GM18867 (cell line): ENCODE results near the gene CES1.
"Not testable (repeated sequence)": the region's sequence is repeated elsewhere in the genome, so short reads cannot be mapped to it uniquely, and the experiment has no call there.

Experiments
- ATAC-seq: cut with Tn5 transposase; IDR thresholded peaks from one replicate; pipeline ENCODE4 v1.9.1; 2021; ENCODE audit warnings: mild to moderate bottlenecking, moderate library complexity; ENCODE audit not compliant: unreplicated experiment

CES1 gene

GRCh38 chr16:55792934-55793374, 39.9 kb downstream of the CES1 start:
- ATAC-seq: not testable (repeated sequence)

DNA sequence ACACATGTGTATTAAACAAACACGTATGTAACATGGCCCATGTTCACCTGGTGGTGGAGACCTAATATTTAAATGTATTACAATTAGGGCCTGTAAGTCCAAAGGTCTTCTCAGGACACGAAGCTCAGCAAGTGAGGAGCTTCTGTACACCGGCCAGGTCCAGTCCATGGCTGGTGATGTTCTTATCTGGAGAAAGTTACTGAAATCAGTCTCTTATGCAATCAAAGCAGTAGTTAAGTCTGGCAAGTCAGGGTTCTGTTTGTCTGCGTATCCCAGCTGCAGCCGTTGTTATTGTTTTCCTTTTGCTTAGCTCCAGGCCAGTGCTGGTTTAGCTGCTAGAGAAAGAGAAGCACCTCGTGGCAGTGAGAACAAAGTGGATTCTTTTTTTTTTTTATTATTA, 41.4 kb downstream of the CES1 start:
- ATAC-seq: not testable (repeated sequence)

DNA sequence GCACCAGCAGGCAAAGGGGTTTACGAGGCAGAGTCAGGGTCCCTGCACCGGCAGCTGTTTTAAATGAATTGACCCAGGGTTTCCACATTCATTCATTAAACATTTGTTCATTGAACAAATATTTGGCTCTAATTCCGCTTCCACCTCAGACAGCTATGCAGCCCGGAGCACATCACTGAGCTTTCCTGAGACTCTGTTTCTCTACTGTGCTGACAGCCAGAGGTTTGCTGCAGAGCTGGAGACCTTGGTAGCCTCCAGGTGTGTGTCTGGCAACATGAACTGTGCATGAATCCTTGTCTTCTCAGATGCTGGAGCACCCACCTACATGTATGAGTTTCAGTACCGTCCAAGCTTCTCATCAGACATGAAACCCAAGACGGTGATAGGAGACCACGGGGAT, 42.7 kb downstream of the CES1 start:
- not testable (repeated sequence) for ATAC-seq

DNA sequence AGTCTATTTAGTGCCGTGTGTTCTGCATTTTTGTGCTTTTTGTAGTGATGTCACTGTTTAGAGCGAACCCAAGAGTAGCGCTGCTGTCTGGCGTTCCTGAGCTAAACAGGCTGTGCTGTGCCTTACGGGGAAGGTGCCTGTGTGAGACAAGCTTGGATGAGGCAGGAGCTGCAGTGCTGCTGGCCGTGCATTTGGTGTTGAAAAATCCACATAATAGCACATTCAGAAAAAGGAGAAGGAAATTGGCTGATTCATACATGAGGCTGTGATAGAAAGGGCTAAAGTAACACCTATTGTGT, 50.2 kb downstream of the CES1 start:
- ATAC-seq: not testable (repeated sequence)

DNA sequence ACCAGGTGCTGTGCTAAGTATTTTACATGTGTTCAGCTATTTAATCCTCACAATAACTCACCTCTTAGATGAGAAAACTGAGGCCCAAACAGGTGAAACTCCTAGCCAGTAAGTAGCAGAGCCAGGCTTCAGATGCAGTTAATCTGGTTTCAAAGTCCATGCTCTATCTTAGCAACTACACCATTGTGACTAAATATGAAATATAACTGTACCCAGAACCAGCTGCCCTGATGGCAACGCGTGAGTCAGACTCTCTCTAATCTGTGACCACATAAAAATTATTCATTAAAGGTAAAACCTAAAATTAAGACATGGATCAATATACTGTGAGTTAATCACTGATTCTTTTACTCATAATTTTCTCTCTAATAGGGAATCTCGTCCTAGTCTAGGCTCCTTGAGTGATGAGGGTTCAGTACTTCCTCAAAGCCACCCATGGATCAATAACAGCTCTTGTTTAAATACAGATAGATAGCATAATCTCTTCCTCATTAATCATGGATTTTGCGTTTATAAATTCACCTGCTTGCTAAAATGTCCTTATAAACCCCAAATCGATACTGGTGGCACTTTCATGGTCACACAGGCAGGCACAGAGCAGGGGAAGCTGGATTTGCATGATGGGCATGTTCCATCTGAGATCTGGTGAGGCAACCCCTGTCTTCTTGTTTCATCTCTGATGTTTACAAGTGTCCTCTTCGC, 50.7 kb downstream of the CES1 start:
- not testable (repeated sequence) for ATAC-seq

- ATAC-seq: not testable (repeated sequence)
Measured at GRCh38 chr16:55781456-55781855, 51.4 kb downstream of the CES1 start.

- ATAC-seq: not testable (repeated sequence)
Measured at GRCh38 chr16:55780095-55780407, 52.8 kb downstream of the CES1 start.

- ATAC-seq: no peak
Measured at GRCh38 chr16:55779402-55780094, 53.3 kb downstream of the CES1 start.

DNA sequence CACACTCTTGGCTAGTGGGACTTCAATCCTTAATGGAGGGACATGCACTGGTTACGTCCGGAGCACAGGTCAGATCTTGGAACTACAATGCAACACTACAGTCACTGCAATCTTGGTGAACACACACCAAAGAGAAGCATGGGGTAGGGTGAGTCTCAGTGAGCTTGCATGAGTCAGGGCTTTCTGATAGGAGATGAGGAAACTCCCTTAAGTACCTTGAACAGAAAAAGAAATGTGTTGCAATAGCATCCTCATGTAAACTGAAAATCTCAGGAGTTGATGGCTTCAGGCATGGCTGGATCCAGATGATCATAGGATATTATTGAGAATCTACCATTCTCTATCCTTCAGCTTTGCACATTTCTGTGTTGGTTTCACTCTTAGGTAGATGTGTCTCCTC, 54.1 kb downstream of the CES1 start:
- ATAC-seq: no peak

DNA sequence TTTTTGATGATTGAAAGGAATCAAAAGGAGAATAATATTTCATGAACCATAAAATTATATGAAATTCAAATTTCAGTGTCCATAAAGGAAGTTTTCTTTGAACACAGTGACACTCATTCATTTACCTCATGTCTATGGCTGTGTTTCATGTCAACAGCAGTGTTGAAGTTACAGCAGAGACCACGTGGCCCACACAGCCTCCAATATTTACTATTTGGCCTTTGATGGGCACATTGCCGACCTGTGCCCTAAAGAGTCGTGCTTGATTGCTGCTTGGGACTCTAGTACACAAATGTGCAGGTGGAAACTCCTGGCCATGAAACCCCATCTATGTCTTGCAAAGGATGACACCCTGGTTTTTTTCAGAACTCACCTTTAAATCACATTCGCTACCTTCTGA, 57.0 kb downstream of the CES1 start:
- no peak for ATAC-seq

- ATAC-seq: no peak
Measured at GRCh38 chr16:55773859-55774549, 58.9 kb downstream of the CES1 start.

GRCh38 chr16:55765161-55765560, 67.7 kb downstream of the CES1 start:
- ATAC-seq: no peak

- ATAC-seq: no peak
Measured at GRCh38 chr16:55760310-55761001, 72.4 kb downstream of the CES1 start.

DNA sequence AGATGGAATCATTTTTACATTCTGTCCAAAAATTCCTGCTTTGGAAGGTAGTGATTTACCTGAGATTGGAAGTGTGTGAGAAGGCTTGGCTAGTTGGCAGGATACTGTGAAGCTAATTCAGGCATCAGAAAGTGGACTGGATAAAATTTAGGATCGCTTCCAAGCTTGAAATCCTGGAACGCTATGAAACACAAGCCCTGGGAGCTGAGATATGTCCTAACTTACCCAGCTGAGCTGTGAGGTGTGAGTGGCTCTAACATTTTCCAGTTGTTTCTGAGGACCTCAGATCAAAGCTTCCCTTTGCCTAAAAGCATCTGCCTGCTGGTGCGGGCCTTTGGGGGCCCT, 73.0 kb downstream of the CES1 start:
- not testable (repeated sequence) for ATAC-seq

DNA sequence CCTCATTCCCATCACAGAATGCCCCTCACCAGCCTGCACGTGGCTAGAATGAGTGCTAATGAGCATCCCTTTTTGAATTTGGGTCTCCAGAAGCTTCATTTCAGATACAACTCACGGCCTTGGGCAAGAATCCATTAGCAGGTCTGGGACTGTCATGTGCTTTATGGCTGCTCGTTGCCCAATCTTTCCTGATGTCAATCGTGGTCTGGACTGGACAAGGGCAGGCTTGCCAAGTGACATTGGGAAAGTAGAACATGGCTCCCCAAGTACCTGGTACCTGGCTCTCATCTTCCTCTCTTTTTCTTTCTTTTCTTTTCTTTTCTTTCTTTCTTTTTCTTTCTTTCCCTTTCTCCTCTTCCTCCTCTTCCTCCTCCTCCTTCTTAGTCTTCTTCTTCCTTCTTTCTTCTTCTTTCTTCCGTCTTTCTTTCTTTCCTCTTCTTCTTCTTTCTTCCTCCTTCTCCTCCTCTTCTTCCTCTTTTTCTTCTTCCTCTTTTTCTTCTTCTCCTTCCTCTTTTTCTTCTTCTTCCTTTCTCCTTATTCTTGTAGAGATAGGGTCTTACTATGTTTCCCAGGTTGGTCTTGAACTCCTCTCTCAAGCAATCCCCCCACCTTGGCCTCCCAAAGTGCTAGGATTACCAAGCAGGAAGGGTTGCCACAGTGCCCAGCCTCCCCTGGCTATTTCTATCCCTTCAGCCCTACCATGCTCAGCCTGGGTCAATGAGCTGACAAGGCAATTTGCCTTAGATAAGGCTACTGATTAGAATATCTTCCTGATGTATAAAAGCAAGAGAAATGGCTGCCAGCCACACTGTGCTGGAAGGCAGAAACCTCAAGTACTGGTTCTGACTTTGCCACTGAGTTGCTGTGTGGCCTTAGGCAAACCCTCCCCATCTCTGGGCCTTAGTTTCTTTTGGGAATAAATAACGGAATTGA, 75.0 kb downstream of the CES1 start:
- not testable (repeated sequence) for ATAC-seq

- ATAC-seq: no peak
Measured at GRCh38 chr16:55756963-55757362, 75.9 kb downstream of the CES1 start.

DNA sequence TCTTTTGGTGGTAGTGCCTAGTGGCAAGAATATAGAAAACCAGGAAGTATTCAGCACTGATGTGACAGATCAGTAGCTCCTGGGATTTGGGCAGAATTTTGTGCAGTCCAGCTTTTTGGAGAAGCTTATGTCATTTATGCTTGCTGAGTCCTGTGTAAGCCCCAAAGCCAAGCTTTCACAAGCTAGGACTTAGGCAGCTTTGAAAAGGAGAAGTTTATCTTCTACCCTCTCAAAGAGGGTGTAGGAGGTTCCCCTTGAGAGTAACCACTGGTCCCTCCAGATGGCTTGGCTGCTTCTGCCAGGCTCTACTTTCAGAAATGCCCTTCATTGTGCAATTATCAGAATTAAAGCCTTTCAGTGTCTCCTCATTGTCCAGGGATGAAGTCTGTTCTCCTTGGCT, 78.8 kb downstream of the CES1 start:
- ATAC-seq: no peak

- not testable (repeated sequence) for ATAC-seq
Measured at GRCh38 chr16:55753145-55753631, 79.7 kb downstream of the CES1 start.
